Heart right ventricle (tissue), 16 donors: ENCODE data around the gene STK4. TPM values are rescaled to one million over a fixed set of nuclear protein-coding genes. Genes with fewer than 3 reads are reported as not detected.

ENCODE experiments used
- ATAC-seq, 8 donors: fragments of 200-7000 bp; cut with Tn5 transposase; one replicate each; pipeline ENCODE4 v1.9.1; 2020; ENCODE audit warnings: mild to moderate bottlenecking in 8 of 8, moderate library complexity in 8 of 8, moderate number of reproducible peaks in 1 of 8
- DNase-seq, 2 donors: peaks; one replicate each; pipeline ENCODE4 v3.0.0-alpha.2; 2020
- H3K27ac ChIP-seq, 10 donors: fragments of 200-600 bp; sonication (generic) in 2 of 10; one replicate each; pipeline versions ENCODE4 v1.5.0 to v1.8.0; 2020 to 2022; ENCODE audit warnings: mild to moderate bottlenecking in 3 of 10
- H3K27me3 ChIP-seq, 7 donors: fragments of 200-600 bp; one replicate each; pipeline ENCODE4 v1.8.0; 2021 to 2022; ENCODE audit warnings: mild to moderate bottlenecking in 2 of 7
- H3K36me3 ChIP-seq, 9 donors: fragments of 200-600 bp; sonication (generic) in 1 of 9; one replicate each; pipeline versions ENCODE4 v1.5.0 to v1.8.0; 2020 to 2022; ENCODE audit warnings: mild to moderate bottlenecking in 2 of 9
- H3K4me1 ChIP-seq, 9 donors: fragments of 200-600 bp; sonication (generic) in 1 of 9; one replicate each; pipeline versions ENCODE4 v1.5.0 to v1.8.0; 2020 to 2022; ENCODE audit warnings: mild to moderate bottlenecking in 4 of 9
- H3K4me3 ChIP-seq, 10 donors: fragments of 200-600 bp; sonication (generic) in 2 of 10; one replicate each; pipeline versions ENCODE4 v1.5.0 to v1.8.0; 2020 to 2022; ENCODE audit warnings: mild to moderate bottlenecking in 7 of 10, moderate library complexity in 2 of 10
- H3K9me3 ChIP-seq, 11 donors: fragments of 200-600 bp in 10 of 11; sonication (generic) in 2 of 11; one replicate each; pipeline versions ENCODE4 v1.5.0 to v1.8.0; 2013 to 2022; ENCODE audit warnings: mild to moderate bottlenecking in 2 of 11, control low read depth in 1 of 11, moderate library complexity in 1 of 11
- WGBS, 2 donors: extraction: QIAGEN DNeasy Blood & Tissue Kit; methylation state at CpG; one replicate each; pipeline ENCODE4 v1.1.7; 2013; ENCODE audit warnings: inconsistent platforms in 1 of 2; 5-methylcytosine and 5-hydroxymethylcytosine counted together
- intact Hi-C, 10 donors: fragments of 100-400 bp; cut with DNase I; formaldehyde crosslinking; loops; one replicate each; pipeline versions ENCODE4 v1.11.1 to v1.14.2; 2022
- polyA plus RNA-seq, 2 donors: library from polyadenylated mRNA; stranded (reverse); fragments of 200-250 nt; gene quantifications; one replicate each; pipeline ENCODE4 v1.2.3, GENCODE V29; 2013
- total RNA-seq, 10 donors: library from RNA; stranded (reverse); fragmentation: NEBNext Ultra II Directional in 3 of 10; extraction: Animal tissue kit (Norgen Biotek cat#: 25700) in 3 of 10; gene quantifications; one replicate each; pipeline versions ENCODE4 v1.2.1 to v1.2.4, GENCODE V29; 2021 to 2023
- TF ChIP-seq, protein P1 (sequence below), 9 donors: fragments of 200-600 bp; sonication (generic) in 2 of 9; IDR thresholded peaks; one replicate each; pipeline versions ENCODE4 v1.5.0 to v1.8.0; 2021 to 2022; ENCODE audit warnings: antibody characterized with exemption in 9 of 9, mild to moderate bottlenecking in 5 of 9, moderate library complexity in 1 of 9
- donor health status: Arrhythmogenic right ventricular cardiomyopathy.
- donor health status: ischemic (EF 13 %, LVEDD 7.1; RV severe dilation, severe dysfunction).
- donor health status: healthy with polysubstance abuse.
- donor health status: DM: no; HTN: yes; CAD: no.
- donor health status: DM: no; HTN: no; CAD: no.
- donor health status: ischemic (EF 25% LVEDD 6.9; RV normal size, moderate dysfunction).
- donor health status: ischemic (EF 25% LVEDD 5.7; RV mildly dilated, moderate dysfunction).
- donor health status: healthy.
- donor health status: DM: yes; HTN: yes; CAD: no.
- donor health status: Ischemic cardiomyopathy.
- donor health status: ischemic (EF 35%, LVEDD 5.7; RV mildly dilated, moderate dysfunction).
- donor health status: nonischemic (EF 11% LVEDD 7.7; RV severe dilation, severe dysfunction).
- donor health status: DM: yes; HTN: yes; CAD: no.
- donor health status: PGD.
- donor health status: ischemic (EF 29% LVEDD 5.4; RV normal size, mild dysfunction).
- donor health status: nonischemic (EF 23%, LVEDD 6.1; RV moderate dilation, normal function).

The STK4 gene
- total and polyA plus RNA-seq, 12 donors: 3.7 to 18.1 (median 8.1) TPM

DNA sequence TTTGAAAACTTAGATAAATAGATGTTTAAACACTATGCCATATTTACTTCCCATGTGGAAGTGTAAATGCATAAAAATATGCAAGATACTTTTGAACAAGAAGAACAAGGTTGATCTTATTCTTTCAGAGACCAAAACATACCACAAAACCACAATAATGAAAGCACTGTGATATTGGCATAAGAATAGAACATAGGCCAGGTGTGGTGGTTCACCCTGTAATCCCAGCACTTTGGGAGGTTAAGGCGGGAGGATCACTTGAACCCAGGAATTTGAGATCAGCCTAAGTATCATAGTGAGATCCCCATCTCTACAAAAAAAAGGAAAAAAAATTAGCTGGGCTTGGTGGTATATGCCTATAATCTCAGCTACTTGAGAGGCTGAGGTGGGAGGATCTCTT lies 68.1 kb downstream of the STK4 start:
- H3K27ac ChIP-seq: no peak overlapping the region
- no peaks in the 10 kb centered on the region for H3K9me3 ChIP-seq
- peaks cover 0 to 37% (median 0%) of the 10 kb centered on the region in 9 donors for H3K36me3 ChIP-seq
- ATAC-seq (no peak), DNase-seq (no peak)
- no peak overlapping the region for H3K4me3 ChIP-seq
- TF ChIP-seq, protein P1, sequence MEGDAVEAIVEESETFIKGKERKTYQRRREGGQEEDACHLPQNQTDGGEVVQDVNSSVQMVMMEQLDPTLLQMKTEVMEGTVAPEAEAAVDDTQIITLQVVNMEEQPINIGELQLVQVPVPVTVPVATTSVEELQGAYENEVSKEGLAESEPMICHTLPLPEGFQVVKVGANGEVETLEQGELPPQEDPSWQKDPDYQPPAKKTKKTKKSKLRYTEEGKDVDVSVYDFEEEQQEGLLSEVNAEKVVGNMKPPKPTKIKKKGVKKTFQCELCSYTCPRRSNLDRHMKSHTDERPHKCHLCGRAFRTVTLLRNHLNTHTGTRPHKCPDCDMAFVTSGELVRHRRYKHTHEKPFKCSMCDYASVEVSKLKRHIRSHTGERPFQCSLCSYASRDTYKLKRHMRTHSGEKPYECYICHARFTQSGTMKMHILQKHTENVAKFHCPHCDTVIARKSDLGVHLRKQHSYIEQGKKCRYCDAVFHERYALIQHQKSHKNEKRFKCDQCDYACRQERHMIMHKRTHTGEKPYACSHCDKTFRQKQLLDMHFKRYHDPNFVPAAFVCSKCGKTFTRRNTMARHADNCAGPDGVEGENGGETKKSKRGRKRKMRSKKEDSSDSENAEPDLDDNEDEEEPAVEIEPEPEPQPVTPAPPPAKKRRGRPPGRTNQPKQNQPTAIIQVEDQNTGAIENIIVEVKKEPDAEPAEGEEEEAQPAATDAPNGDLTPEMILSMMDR (IDR thresholded peaks at IDR 0.05): no peak
- intact Hi-C loops: no loop called here
- no peaks in the 10 kb centered on the region for H3K27me3 ChIP-seq
- WGBS, 2 donors: 95 to 98% methylated on average over 1 of the region's 1 CpG
- peaks cover 0 to 33% (median 13%) of the 10 kb centered on the region in 9 donors for H3K4me1 ChIP-seq

DNA sequence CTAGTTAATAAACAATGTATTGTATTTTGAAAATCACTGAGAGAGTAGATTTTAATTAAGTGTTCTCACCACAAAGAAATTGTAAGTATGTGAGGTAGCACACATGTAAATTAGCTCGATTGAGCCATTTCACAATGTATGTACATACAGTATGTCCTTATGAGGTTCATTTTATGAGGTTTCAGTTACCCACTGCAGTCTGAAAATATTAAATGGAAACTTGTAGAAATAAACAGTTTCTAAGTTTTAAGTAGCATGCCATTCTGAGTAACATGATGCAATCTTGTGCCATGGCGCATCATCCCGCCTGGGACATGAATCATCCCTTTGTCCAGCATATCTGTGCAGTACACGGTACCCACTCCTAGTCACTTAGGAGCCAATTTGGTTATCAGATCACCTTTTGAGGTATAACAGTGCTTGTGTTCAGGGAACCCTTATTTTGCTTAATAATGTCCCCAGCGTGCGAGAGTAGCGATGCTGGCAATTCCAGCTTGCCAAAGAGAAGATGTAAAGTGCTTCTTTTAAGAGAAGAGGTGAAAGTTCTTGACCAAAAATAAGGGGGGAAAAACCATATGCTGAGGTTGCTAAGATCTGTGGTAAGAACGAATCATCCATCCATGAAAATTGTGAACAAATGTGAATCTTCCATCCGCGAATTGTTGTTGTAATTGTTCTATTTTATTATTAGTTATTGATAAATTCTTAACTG lies 69.9 kb downstream of the STK4 start:
- peaks cover 0 to 23% (median 0%) of the 10 kb centered on the region in 9 donors for H3K36me3 ChIP-seq
- no peak overlapping the region for H3K4me3 ChIP-seq
- H3K9me3 ChIP-seq: peaks cover 0 to 6% (median 0%) of the 10 kb centered on the region in 11 donors
- WGBS, 2 donors: 93% methylated on average over 10 of the region's 10 CpGs
- H3K27me3 ChIP-seq: no peaks in the 10 kb centered on the region
- ATAC-seq (no peak), DNase-seq (no peak)
- peaks cover 0 to 48% (median 13%) of the 10 kb centered on the region in 9 donors for H3K4me1 ChIP-seq
- intact Hi-C loops: no loop called here
- H3K27ac ChIP-seq: no peak overlapping the region
- TF ChIP-seq, protein P1 (IDR thresholded peaks at IDR 0.05): no peak

DNA sequence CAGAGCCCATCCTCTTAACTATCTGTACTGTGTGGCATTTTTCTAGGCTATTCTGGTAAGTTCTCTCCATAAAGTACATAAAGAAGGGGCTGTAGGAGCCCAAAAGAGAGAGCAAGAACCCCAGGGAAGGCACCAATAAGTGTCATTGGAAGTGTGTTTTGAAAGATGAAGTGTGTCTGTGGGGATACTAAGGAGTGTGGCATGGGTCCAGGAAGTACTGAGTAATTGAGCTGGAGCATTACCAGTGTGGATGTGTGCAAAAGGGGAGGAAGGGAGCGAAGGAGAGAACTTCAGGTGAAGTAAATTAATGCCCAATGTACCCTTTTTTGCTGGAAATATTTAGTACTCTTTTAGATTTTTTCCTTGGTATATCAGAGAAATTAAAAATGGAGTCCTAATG lies 70.7 kb downstream of the STK4 start:
- Histone ChIP-seq H3K9me3 (peaks cover 0 to 6% (median 0%) of the 10 kb centered on the region in 11 donors), H3K4me3 (no peak overlapping the region), H3K36me3 (peaks cover 0 to 15% (median 0%) of the 10 kb centered on the region in 9 donors), H3K27me3 (no peaks in the 10 kb centered on the region), H3K27ac (no peak overlapping the region), H3K4me1 (peaks cover 0 to 57% (median 13%) of the 10 kb centered on the region in 9 donors)
- DNase-seq (peak in 1 of 2 donors; percentile 42), ATAC-seq (peak in 6 of 8 donors; percentile 59 to 87 (median 72))
- TF ChIP-seq, protein P1 (IDR thresholded peaks at IDR 0.05): no peak
- 49 to 82% methylated on average over 1 of the region's 1 CpG for WGBS, 2 donors
- intact Hi-C loops: no loop called here

DNA sequence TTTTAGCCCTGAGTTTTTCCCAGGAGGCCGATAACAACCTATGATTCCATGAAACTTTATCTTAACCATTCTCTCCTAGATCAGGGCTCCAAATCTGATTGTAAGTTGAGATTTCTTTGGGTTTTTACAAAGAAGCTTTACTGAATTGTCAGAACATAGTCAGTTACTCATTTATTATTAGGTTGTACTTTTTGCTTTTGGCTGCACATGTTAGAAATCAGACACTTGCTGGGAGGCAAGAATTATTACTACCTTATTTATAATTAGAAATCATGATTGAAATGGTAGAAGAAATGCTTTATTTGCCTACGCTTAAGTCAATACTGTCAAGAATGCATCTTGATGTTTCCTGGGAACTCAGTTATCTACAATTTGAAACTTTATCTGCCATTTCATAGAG lies 71.3 kb downstream of the STK4 start:
- DNase-seq (no peak), ATAC-seq (no peak)
- WGBS, 2 donors: 79 to 85% methylated on average over 2 of the region's 2 CpGs
- intact Hi-C loops: no loop called here
- TF ChIP-seq, protein P1 (IDR thresholded peaks at IDR 0.05): no peak
- H3K27ac ChIP-seq: no peak overlapping the region
- no peak overlapping the region for H3K4me3 ChIP-seq
- no peaks in the 10 kb centered on the region for H3K27me3 ChIP-seq
- peaks cover 0 to 59% (median 13%) of the 10 kb centered on the region in 9 donors for H3K4me1 ChIP-seq
- peaks cover 0 to 6% (median 0%) of the 10 kb centered on the region in 11 donors for H3K9me3 ChIP-seq
- H3K36me3 ChIP-seq: peaks cover 0 to 18% (median 0%) of the 10 kb centered on the region in 9 donors
